K562 (cell line): ENCODE data around the gene EFHD2. TPM values are rescaled to one million over a fixed set of nuclear protein-coding genes. Genes with fewer than 3 reads are reported as not detected.

Experiments
- ATAC-seq: fragments of 200-7000 bp; cut with Tn5 transposase; 3 replicates; pipeline ENCODE4 v1.9.1; 2020; ENCODE audit warnings: moderate library complexity
- BruUV-seq: library from RNA; stranded (reverse); fragments of 400-500 nt; replicated peaks from 2 replicates; lab custom pipeline; 2021; lab: Mats Ljungman, UMichigan
- CTCF ChIA-PET: fragments of 300-600 bp; formaldehyde crosslinking; extraction: SDS; loops from one replicate; lab custom pipeline; 2021; ENCODE audit warnings: low intra/inter-chr PET ratio; lab: Yijun Ruan, JAX
- POLR2A ChIA-PET: fragments of 300-600, 350-650 bp; sonication (Branson Sonifier 250); formaldehyde crosslinking; extraction: SDS; loops from one replicate; lab custom pipeline; 2021; ENCODE audit warnings: antibody characterized with exemption, inconsistent platforms; lab: Yijun Ruan, JAX
- DNase-seq, 4 experiments: peaks; one replicate each; pipeline versions ENCODE4 v3.0.0 to v3.0.0-alpha.2; 2011 to 2018; ENCODE audit warnings: low spot score in 3 of 4, mixed read lengths in 3 of 4; ENCODE audit errors: extremely low read depth in 1 of 4
- FAIRE-seq: peaks from 2 replicates; lab custom pipeline; 2011; peaks lifted over from hg19 to GRCh38; lab: Jason Lieb, UNC
- H2AFZ ChIP-seq: 2 replicates; pipeline ENCODE4 v1.6.0; 2011; ENCODE audit warnings: low read depth, low read length, control low read depth, inconsistent platforms
- H3K27ac ChIP-seq: fragments of 200-600 bp; 3 replicates; pipeline ENCODE4 v1.8.0; 2011; ENCODE audit warnings: low read depth, mild to moderate bottlenecking, control low read depth, inconsistent platforms, low read length, moderate library complexity, mixed read lengths; ENCODE audit errors: extremely low read depth
- H3K27me3 ChIP-seq, 2 experiments: fragments of 300-600 bp in 1 of 2; 2 replicates in 1 of 2; 3 replicates in 1 of 2; pipeline versions ENCODE4 v1.6.0 to v1.8.0; 2011; ENCODE audit warnings: inconsistent platforms in 2 of 2, low read length in 2 of 2, mild to moderate bottlenecking in 1 of 2, mixed read lengths in 1 of 2, moderate library complexity in 1 of 2; ENCODE audit not compliant: control insufficient read depth in 2 of 2, insufficient read depth in 2 of 2
- H3K36me3 ChIP-seq: fragments of 300-600 bp; 3 replicates; pipeline ENCODE4 v1.8.0; 2011; ENCODE audit warnings: mild to moderate bottlenecking, low read length, inconsistent platforms; ENCODE audit not compliant: control insufficient read depth, insufficient read depth
- H3K4me1 ChIP-seq, 2 experiments: fragments of 200-600 bp in 1 of 2; replicated peaks in 1 of 2; 2 replicates in 1 of 2; 3 replicates in 1 of 2; pipeline versions ENCODE4 v1.5.1 to v1.8.0; 2011; ENCODE audit warnings: inconsistent platforms in 2 of 2, low read length in 2 of 2, mild to moderate bottlenecking in 1 of 2, mixed read lengths in 1 of 2, moderate library complexity in 1 of 2; ENCODE audit not compliant: control insufficient read depth in 2 of 2, insufficient read depth in 2 of 2
- H3K4me2 ChIP-seq: 2 replicates; pipeline ENCODE4 v1.6.1; 2011; ENCODE audit warnings: low read length, control low read depth, inconsistent platforms, mixed read lengths; ENCODE audit not compliant: insufficient read depth
- H3K4me3 ChIP-seq: fragments of 200-600 bp; sonication (generic), shearing (Covaris generic); 2 replicates; pipeline ENCODE4 v1.5.1; 2016; ENCODE audit warnings: control low read depth, inconsistent platforms
- H3K79me2 ChIP-seq: fragments of 200-600 bp; 3 replicates; pipeline ENCODE4 v1.8.0; 2011; ENCODE audit warnings: low read length, inconsistent platforms; ENCODE audit not compliant: control insufficient read depth, insufficient read depth
- H3K9ac ChIP-seq, 2 experiments: 2 replicates each; pipeline versions ENCODE4 v1.6.0 to v1.6.1; 2011; ENCODE audit warnings: low read depth in 2 of 2, low read length in 2 of 2, control low read depth in 1 of 2, inconsistent platforms in 1 of 2, mild to moderate bottlenecking in 1 of 2, mixed read lengths in 1 of 2; ENCODE audit not compliant: insufficient read depth in 1 of 2
- H3K9me1 ChIP-seq: one replicate; pipeline ENCODE4 v1.6.0; 2011; ENCODE audit warnings: inconsistent platforms, mild to moderate bottlenecking, low read length, moderate library complexity; ENCODE audit not compliant: control insufficient read depth, insufficient read depth
- H3K9me3 ChIP-seq: replicated peaks from 2 replicates; pipeline ENCODE4 v1.5.1; 2011; ENCODE audit warnings: low read depth, low read length, inconsistent platforms; ENCODE audit not compliant: control insufficient read depth, insufficient read depth
- H4K20me1 ChIP-seq: replicated peaks from 2 replicates; pipeline ENCODE4 v1.6.1; 2011; ENCODE audit warnings: low read length, inconsistent platforms, mixed read lengths; ENCODE audit not compliant: control insufficient read depth, insufficient read depth
- ATF7 ChIP-seq: fragments of 450-650 bp; IDR thresholded peaks from 2 replicates; pipeline ENCODE4 v1.7.1; 2014; ENCODE audit warnings: mild to moderate bottlenecking, moderate library complexity
- CREB1 ChIP-seq, 2 experiments: sonication (generic) in 1 of 2; formaldehyde crosslinking in 1 of 2; IDR thresholded peaks; 2 replicates each; pipeline versions ENCODE4 v1.6.1 to v1.8.0; 2012 to 2022; ENCODE audit warnings: inconsistent platforms in 1 of 2, mild to moderate bottlenecking in 1 of 2, missing genetic modification reagents in 1 of 2, moderate library complexity in 1 of 2
- FOXK2 ChIP-seq, 2 experiments: fragments of 450-650 bp; IDR thresholded peaks in 1 of 2; conservative IDR thresholded peaks in 1 of 2; 2 replicates each; pipeline ENCODE4 v1.6.1; 2016; ENCODE audit warnings: low read depth in 2 of 2, mild to moderate bottlenecking in 1 of 2
- ZNF121 ChIP-seq: sonication (generic); formaldehyde crosslinking; conservative IDR thresholded peaks from 2 replicates; pipeline ENCODE4 v1.8.0; 2022; ENCODE audit warnings: missing genetic modification reagents
- WGBS: fragments of 100-300 bp; shearing (Covaris generic); methylation state at CpG from one replicate; pipeline ENCODE4 v1.1.6; 2016; ENCODE audit warnings: low coverage, mixed read lengths; ENCODE audit not compliant: insufficient coverage; ENCODE audit errors: missing lambda C conversion rate; 5-methylcytosine and 5-hydroxymethylcytosine counted together
- in situ Hi-C: fragments of 300-500 bp; cut with MboI; formaldehyde crosslinking; loops from 4 replicates; pipeline ENCODE4 v1.15.0; 2018; ENCODE audit warnings: inconsistent platforms, mixed read lengths
- intact Hi-C: fragments of 100-400 bp; cut with micrococcal nuclease; formaldehyde crosslinking; loops from 2 replicates; pipeline ENCODE4 v1.14.2; 2022
- polyA plus RNA-seq, 8 experiments: library from polyadenylated mRNA; depleted of rRNA in 4 of 8; stranded (reverse) in 5 of 8; unstranded in 3 of 8; fragments of >200 nt; fragmentation: Nextera tagmentation in 2 of 8; fragmentation: Illumina TruSeq in 1 of 8; extraction: Ambion mirVana in 2 of 8; extraction: Trizol in 1 of 8; gene quantifications; 2 replicates each; pipeline versions ENCODE4 v1.2.1 to v1.2.3, GENCODE V29; 2011 to 2014; ENCODE audit warnings: inconsistent platforms in 1 of 8, missing spikeins in 1 of 8
- total RNA-seq, 7 experiments: library from RNA; depleted of rRNA in 6 of 7; stranded (reverse); fragments of >200 nt in 6 of 7; fragmentation: Illumina TruSeq in 2 of 7; extraction: Trizol in 2 of 7; gene quantifications; 2 replicates each; pipeline versions ENCODE4 v1.2.1 to v1.2.3, GENCODE V29; 2011 to 2021; ENCODE audit warnings: low replicate concordance in 1 of 7

Gene EFHD2
- total and polyA plus RNA-seq, 9 of the 15 experiments (the other 6 are each of a cell fraction or from before 2014, with no cell fraction given) = 1.7 to 73.5 (median 25.2) TPM

DNA sequence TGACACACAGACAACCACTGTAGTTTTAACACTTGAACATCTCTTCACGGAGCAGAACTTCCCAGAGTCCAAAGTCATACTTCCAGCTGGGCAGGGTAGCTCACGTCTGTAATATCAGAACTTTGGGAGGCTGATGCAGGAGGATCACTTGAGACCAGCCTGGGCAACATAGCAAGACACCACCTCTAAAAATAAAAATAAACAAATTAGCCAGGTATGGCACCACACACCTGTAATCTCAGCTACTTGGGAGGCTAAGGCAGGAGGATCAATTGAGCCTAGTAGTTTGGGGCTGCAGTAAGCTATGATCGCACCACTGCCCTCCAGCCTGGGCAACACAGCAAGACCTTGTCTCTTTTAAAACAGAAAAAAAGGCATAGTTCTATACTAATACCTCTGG lies 24.3 kb upstream of the EFHD2 start:
- no peaks in the 10 kb centered on the region for H3K79me2 ChIP-seq
- no peak overlapping the region for H3K27ac ChIP-seq
- ChIA-PET CTCF (no interaction called here), POLR2A (interaction anchor here (0.7 to 1.6 kb wide), 5 partner anchors 8 to 76 kb away, joined by 3 to 7 read pairs (median 3); no protein-coding TSS in a partner anchor)
- no peak overlapping the region for H2AFZ ChIP-seq
- intact Hi-C loops = no loop called here
- no peak overlapping the region for H3K4me3 ChIP-seq
- no TSS peak for BruUV-seq
- no peak overlapping the region for H3K4me2 ChIP-seq
- WGBS = 12% methylated on average over 3 of the region's 3 CpGs
- H4K20me1 ChIP-seq = peaks cover under 1% of the 10 kb centered on the region
- H3K4me1 ChIP-seq = peaks cover 0 to 11% of the 10 kb centered on the region in 2 experiments; a peak in 3 of 5 replicates
- peaks cover 62 to 85% of the 10 kb centered on the region in 2 experiments for H3K27me3 ChIP-seq
- no peaks in the 10 kb centered on the region for H3K9me1 ChIP-seq
- ATAC-seq (no peak), FAIRE-seq (no peak), DNase-seq (no peak)
- no peaks in the 10 kb centered on the region for H3K9me3 ChIP-seq
- H3K36me3 ChIP-seq = no peaks in the 10 kb centered on the region
- no peak overlapping the region for H3K9ac ChIP-seq
- in situ Hi-C loops = no loop called here
- TF ChIP-seq ZNF121 (CRISPR knock-in tag) = 0 out of 2 replicates have a peak, but pooled peaks have one; percentile 40
- no peak for TF ChIP-seq FOXK2 (conservative IDR thresholded peaks at IDR 0.05 in 1 of 2, IDR thresholded peaks at IDR 0.05 in 1 of 2; ENCODE audit: low read depth in 2 of 2)

- Histone ChIP-seq H3K9me1 (no peaks in the 10 kb centered on the region), H3K9me3 (no peaks in the 10 kb centered on the region), H3K79me2 (no peaks in the 10 kb centered on the region), H4K20me1 (no peaks in the 10 kb centered on the region; the same call in 1 of the 2 replicates), H3K27me3 (peaks cover 57 to 82% of the 10 kb centered on the region in 2 experiments), H3K4me1 (peaks cover 0 to 11% of the 10 kb centered on the region in 2 experiments; a peak in 3 of 5 replicates), H3K4me2 (no peak overlapping the region), H3K36me3 (no peaks in the 10 kb centered on the region), H2AFZ (peak overlapping the region; percentile 5), H3K9ac (peak overlapping the region in 1 of 2 experiments; percentile 8; a peak in 2 of 4 replicates), H3K27ac (no peak overlapping the region), H3K4me3 (no peak overlapping the region)
- TF ChIP-seq ATF7 = no peak
- TF ChIP-seq CREB1 (IDR thresholded peaks at IDR 0.05) = no peak
- TF ChIP-seq CREB1 (CRISPR knock-in tag; IDR thresholded peaks at IDR 0.05) = no peak
- ChIA-PET CTCF (no interaction called here), POLR2A (interaction anchor here (0.7 to 1.6 kb wide), 4 partner anchors 9 to 75 kb away, joined by 3 to 7 read pairs (median 3); no protein-coding TSS in a partner anchor)
- FAIRE-seq (no peak), DNase-seq (peak in 1 of 4 experiments; percentile 39), ATAC-seq (no peak)
- intact Hi-C loops (no loop called here), in situ Hi-C loops (no loop called here)
- WGBS = 6% methylated on average over 17 of the region's 17 CpGs
- BruUV-seq = no TSS peak
Observed at GRCh38 chr1:15386164-15386749, 23.4 kb upstream of the EFHD2 start.
